Uterus (tissue), 2 donors: ENCODE results near the gene DFFA.

Source experiments
- CTCF ChIP-seq, 4 experiments: fragments of 200-600 bp in 2 of 4; fragments of 450-650 bp in 2 of 4; sonication (generic) in 2 of 4; IDR thresholded peaks; one replicate each; pipeline ENCODE4 v1.5.1; 2016 to 2019; ENCODE audit warnings: antibody characterized with exemption in 4 of 4, mild to moderate bottlenecking in 2 of 4, moderate library complexity in 1 of 4
- POLR2A ChIP-seq, 2 donors: fragments of 450-650 bp; IDR thresholded peaks; one replicate each; pipeline ENCODE4 v1.6.1; 2016; ENCODE audit warnings: antibody characterized with exemption in 2 of 2, mild to moderate bottlenecking in 1 of 2, moderate library complexity in 1 of 2

DNA sequence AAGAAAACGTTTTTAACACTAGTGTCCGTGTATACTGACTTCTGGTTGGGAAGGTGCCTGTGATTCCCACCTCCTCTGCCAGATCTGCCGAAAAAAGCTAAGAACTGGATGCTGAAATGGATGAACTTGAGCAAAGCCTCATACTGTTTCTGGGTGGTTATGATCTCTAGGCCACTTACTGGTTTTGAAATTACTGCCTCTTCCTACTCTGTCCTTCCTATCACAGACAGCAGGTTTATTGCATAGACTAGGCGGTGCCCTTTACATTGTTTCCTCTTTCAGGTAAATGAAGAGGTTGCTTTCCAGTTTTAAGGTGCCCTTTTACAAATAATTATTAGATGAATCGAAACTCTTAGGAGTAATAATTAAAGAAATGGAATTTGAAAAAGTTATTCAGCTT is 29.9 kb upstream of the DFFA start:
- no peak for TF ChIP-seq CTCF (IDR thresholded peaks at IDR 0.05)
- no peak for TF ChIP-seq POLR2A (IDR thresholded peaks at IDR 0.05)
